ENCODE results near the gene LONRF3.

- TF ChIP-seq EZH2phosphoT487 (IDR thresholded peaks at IDR 0.05; ENCODE audit: low read depth, severe bottlenecking, unreplicated experiment): no peak
- TF ChIP-seq, protein P1, sequence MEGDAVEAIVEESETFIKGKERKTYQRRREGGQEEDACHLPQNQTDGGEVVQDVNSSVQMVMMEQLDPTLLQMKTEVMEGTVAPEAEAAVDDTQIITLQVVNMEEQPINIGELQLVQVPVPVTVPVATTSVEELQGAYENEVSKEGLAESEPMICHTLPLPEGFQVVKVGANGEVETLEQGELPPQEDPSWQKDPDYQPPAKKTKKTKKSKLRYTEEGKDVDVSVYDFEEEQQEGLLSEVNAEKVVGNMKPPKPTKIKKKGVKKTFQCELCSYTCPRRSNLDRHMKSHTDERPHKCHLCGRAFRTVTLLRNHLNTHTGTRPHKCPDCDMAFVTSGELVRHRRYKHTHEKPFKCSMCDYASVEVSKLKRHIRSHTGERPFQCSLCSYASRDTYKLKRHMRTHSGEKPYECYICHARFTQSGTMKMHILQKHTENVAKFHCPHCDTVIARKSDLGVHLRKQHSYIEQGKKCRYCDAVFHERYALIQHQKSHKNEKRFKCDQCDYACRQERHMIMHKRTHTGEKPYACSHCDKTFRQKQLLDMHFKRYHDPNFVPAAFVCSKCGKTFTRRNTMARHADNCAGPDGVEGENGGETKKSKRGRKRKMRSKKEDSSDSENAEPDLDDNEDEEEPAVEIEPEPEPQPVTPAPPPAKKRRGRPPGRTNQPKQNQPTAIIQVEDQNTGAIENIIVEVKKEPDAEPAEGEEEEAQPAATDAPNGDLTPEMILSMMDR (IDR thresholded peaks at IDR 0.05; ENCODE audit: poor library complexity): no peak
Observed at GRCh38 chrX:118945921-118946320, 28.5 kb upstream of the LONRF3 start.
